Nephron (organoid): ENCODE data around the gene ACSBG1.

Source experiments
- H3K27ac Mint-ChIP-seq, 3 experiments: 2 replicates each; pipeline ENCODE4 v1.8.0; 2020; ENCODE audit warnings: mixed read lengths in 3 of 3, mild to moderate bottlenecking in 2 of 3, moderate library complexity in 1 of 3
- H3K27me3 Mint-ChIP-seq: 2 replicates; pipeline ENCODE4 v1.8.0; 2021; ENCODE audit warnings: low read depth, mild to moderate bottlenecking, moderate library complexity, mixed read lengths
- H3K36me3 Mint-ChIP-seq: 2 replicates; pipeline ENCODE4 v1.8.0; 2020; ENCODE audit warnings: low read depth, mixed read lengths
- H3K4me1 Mint-ChIP-seq: 2 replicates; pipeline ENCODE4 v1.8.0; 2020; ENCODE audit warnings: mixed read lengths
- H3K4me3 Mint-ChIP-seq, 3 experiments: 2 replicates each; pipeline ENCODE4 v1.8.0; 2020; ENCODE audit warnings: mild to moderate bottlenecking in 3 of 3, mixed read lengths in 3 of 3, moderate library complexity in 2 of 3
- H3K9me3 Mint-ChIP-seq: 2 replicates; pipeline ENCODE4 v1.8.0; 2020; ENCODE audit warnings: mixed read lengths
- TF ChIP-seq, protein P1 (sequence below), 3 experiments: fragments of 200-600 bp; sonication (generic); IDR thresholded peaks; one replicate each; pipeline ENCODE4 v1.5.0; 2021; ENCODE audit warnings: antibody characterized with exemption in 3 of 3; ENCODE audit not compliant: unreplicated experiment in 3 of 3

Gene ACSBG1

DNA sequence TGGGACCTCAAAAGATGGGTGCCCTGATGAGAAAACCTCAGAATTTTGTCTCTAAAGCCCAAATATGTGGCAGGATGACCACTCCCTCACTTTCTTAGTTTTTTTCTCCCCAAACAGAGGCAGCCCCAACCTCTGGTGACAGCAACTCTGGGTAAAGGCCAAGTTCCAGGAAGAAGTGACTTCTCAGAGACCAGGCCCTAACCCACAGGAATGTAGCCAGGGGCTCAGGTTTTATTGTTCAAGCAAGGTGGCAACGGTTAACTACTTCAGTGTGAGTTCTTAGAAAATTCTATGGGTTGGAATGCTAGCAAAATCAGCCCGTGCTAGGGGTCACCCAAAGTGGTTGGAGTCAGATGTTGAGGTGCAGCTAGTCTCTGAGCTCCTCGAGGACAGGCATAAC, 24.9 kb upstream of the ACSBG1 start:
- no peaks in the 10 kb centered on the region for H3K36me3 Mint-ChIP-seq
- TF ChIP-seq, protein P1, sequence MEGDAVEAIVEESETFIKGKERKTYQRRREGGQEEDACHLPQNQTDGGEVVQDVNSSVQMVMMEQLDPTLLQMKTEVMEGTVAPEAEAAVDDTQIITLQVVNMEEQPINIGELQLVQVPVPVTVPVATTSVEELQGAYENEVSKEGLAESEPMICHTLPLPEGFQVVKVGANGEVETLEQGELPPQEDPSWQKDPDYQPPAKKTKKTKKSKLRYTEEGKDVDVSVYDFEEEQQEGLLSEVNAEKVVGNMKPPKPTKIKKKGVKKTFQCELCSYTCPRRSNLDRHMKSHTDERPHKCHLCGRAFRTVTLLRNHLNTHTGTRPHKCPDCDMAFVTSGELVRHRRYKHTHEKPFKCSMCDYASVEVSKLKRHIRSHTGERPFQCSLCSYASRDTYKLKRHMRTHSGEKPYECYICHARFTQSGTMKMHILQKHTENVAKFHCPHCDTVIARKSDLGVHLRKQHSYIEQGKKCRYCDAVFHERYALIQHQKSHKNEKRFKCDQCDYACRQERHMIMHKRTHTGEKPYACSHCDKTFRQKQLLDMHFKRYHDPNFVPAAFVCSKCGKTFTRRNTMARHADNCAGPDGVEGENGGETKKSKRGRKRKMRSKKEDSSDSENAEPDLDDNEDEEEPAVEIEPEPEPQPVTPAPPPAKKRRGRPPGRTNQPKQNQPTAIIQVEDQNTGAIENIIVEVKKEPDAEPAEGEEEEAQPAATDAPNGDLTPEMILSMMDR (IDR thresholded peaks at IDR 0.05; ENCODE audit: unreplicated experiment in 3 of 3), result no peak
- H3K27me3 Mint-ChIP-seq, result peaks cover 1% of the 10 kb centered on the region
- H3K9me3 Mint-ChIP-seq, result no peaks in the 10 kb centered on the region
- no peak overlapping the region for H3K4me3 Mint-ChIP-seq
- no peak overlapping the region for H3K27ac Mint-ChIP-seq
- peaks cover 15% of the 10 kb centered on the region for H3K4me1 Mint-ChIP-seq

DNA sequence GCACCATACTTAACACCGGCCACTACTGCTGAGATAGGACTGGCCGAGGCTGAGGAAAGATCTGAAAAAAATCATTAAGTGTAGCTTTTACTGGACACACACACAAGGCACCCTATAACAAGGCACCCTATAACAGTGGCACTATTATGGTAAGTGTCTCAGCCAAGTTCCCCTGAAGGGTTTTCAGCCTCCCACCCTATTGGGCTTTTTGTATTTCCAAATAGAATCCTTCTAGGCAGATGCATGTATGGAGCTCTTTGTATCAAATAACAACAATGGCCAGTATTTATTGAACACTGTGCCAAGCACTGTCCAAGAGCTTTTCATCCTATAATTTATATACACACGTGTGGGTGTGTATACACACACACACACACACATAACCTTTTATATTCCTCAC, 23.3 kb upstream of the ACSBG1 start:
- Mint-ChIP-seq H3K9me3 (no peaks in the 10 kb centered on the region), H3K36me3 (no peaks in the 10 kb centered on the region)

DNA sequence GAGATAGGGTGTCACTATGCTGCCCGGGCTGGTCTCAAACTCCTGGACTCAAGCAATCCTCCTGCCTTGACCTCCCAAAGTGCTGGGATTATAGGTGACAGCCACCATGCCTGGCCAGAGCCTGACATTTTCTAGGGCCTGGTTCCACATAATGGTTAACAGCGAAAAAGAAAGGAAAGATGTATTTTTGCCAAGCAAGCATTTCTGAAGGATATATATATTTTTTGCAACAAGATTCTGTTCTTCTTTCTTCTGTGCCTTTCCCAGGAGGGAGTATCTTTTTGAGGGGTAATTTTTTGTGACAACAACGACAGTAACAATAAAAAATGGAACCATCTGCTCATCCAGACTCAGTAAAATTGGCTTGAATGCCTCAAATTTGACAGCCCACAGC, 21.7 kb upstream of the ACSBG1 start:
- TF ChIP-seq, protein P1 (IDR thresholded peaks at IDR 0.05; ENCODE audit: unreplicated experiment in 3 of 3), result no peak
- H3K36me3 Mint-ChIP-seq, result no peaks in the 10 kb centered on the region
- H3K4me1 Mint-ChIP-seq, result peaks cover 15% of the 10 kb centered on the region
- H3K27ac Mint-ChIP-seq, result no peak overlapping the region
- peaks cover 3% of the 10 kb centered on the region for H3K27me3 Mint-ChIP-seq
- no peak overlapping the region for H3K4me3 Mint-ChIP-seq
- no peaks in the 10 kb centered on the region for H3K9me3 Mint-ChIP-seq

More for the DNA sequence above, 23.3 kb upstream of the ACSBG1 start:
- Mint-ChIP-seq H3K27me3 (peaks cover 3% of the 10 kb centered on the region), H3K4me3 (no peak overlapping the region), H3K4me1 (peaks cover 15% of the 10 kb centered on the region), H3K27ac (no peak overlapping the region)
- TF ChIP-seq, protein P1 (IDR thresholded peaks at IDR 0.05; ENCODE audit: unreplicated experiment in 3 of 3), result no peak

DNA sequence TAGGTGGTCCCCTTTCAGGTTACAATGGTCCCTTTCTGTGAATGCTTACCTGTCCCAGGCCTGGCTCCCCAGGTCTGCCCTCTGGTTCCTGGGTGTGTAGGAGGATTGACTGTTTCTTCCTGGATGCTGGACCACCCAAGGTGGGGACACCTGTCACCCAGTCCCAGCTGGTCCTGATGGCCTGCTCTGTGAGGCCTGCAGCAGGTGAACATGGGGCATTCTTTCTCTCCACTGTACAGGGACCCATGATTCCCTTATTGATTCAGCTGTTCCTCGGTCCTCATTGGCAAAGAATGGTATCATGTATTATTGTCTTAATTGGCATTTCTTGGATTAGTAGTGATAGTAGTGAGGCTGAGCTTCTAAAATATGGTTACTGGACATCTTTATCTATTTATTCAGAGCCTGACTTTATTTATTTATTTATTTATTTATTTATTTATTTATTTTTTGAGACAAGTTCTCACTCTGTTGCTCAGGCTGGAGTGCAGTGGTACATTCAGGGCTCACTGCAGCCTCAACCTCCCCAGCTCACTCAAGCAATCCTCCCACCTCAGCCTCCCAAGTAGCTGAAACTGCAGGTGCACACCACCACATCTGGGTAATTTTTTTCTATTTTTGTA, 21.2 kb upstream of the ACSBG1 start:
- Mint-ChIP-seq H3K4me3 (no peak overlapping the region), H3K9me3 (no peaks in the 10 kb centered on the region), H3K27me3 (peaks cover 3% of the 10 kb centered on the region), H3K27ac (no peak overlapping the region), H3K36me3 (no peaks in the 10 kb centered on the region), H3K4me1 (peaks cover 15% of the 10 kb centered on the region)
- TF ChIP-seq, protein P1 (IDR thresholded peaks at IDR 0.05; ENCODE audit: unreplicated experiment in 3 of 3), result no peak

DNA sequence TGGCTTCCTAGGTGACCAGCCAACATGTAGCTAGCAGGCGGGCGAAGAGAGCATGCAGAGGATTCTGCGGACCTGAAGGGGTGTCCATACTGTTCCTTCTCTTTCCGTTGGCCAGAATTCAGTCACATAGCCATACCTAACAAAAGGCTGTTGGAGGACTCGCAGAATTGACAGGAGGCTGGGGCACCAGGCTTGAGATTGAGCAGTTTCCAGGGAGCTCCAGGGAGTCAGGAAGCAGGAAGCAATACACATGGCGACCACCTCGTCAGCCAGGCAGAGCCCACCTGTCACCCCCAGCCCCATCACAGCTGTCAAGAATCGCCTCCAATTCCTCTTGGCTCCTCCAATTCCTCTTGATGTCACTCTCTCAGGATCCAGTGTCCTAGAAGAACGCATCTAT, 16.8 kb upstream of the ACSBG1 start:
- Mint-ChIP-seq H3K9me3 (peaks cover 4% of the 10 kb centered on the region), H3K36me3 (no peaks in the 10 kb centered on the region), H3K27me3 (peaks cover 3% of the 10 kb centered on the region), H3K27ac (no peak overlapping the region), H3K4me3 (no peak overlapping the region), H3K4me1 (no peaks in the 10 kb centered on the region)
- TF ChIP-seq, protein P1 (IDR thresholded peaks at IDR 0.05; ENCODE audit: unreplicated experiment in 3 of 3), result no peak

DNA sequence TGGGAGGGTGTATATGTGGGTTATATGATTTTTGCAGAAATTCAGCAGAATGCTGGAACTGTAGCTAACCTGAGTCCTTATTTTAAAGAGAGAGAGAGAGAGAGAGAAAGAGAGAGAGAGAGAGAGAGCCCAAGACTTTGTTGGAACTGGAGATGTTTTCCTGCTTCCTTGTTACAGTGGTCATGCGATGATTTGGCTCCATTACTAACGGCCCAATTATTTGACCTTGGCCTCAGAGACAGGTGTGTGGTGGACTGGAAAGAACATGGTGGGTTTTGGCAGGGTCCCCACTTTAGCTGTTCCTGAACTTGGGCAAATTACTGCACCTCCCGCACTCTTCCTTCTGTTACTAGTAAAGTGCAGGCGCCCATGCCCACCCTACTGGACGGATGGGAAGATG, 14.8 kb upstream of the ACSBG1 start:
- Mint-ChIP-seq H3K4me1 (peaks cover 14% of the 10 kb centered on the region), H3K27ac (no peak overlapping the region), H3K36me3 (no peaks in the 10 kb centered on the region), H3K4me3 (no peak overlapping the region), H3K27me3 (peaks cover 9% of the 10 kb centered on the region), H3K9me3 (peaks cover 4% of the 10 kb centered on the region)
- TF ChIP-seq, protein P1 (IDR thresholded peaks at IDR 0.05; ENCODE audit: unreplicated experiment in 3 of 3), result no peak
